Skeletal muscle tissue (tissue), 4 donors: ENCODE data around the gene RSPH1. TPM values are rescaled to one million over a fixed set of nuclear protein-coding genes. Genes with fewer than 3 reads are reported as not detected.

Experiments
- H3K27ac ChIP-seq: one replicate; pipeline ENCODE4 v1.7.0; 2013; ENCODE audit warnings: mild to moderate bottlenecking, low read depth, low read length, inconsistent platforms
- H3K27me3 ChIP-seq, 3 donors: one replicate each; pipeline ENCODE4 v1.7.0; 2013; ENCODE audit warnings: low read length in 3 of 3; ENCODE audit not compliant: control insufficient read depth in 3 of 3, insufficient read depth in 3 of 3
- H3K36me3 ChIP-seq, 3 donors: one replicate each; pipeline ENCODE4 v1.7.0; 2013; ENCODE audit warnings: low read length in 3 of 3; ENCODE audit not compliant: control insufficient read depth in 3 of 3, insufficient read depth in 3 of 3
- H3K4me1 ChIP-seq, 3 donors: one replicate each; pipeline ENCODE4 v1.7.0; 2013; ENCODE audit warnings: low read length in 3 of 3, mild to moderate bottlenecking in 3 of 3; ENCODE audit not compliant: control insufficient read depth in 3 of 3, insufficient read depth in 3 of 3
- H3K4me3 ChIP-seq, 3 donors: one replicate each; pipeline ENCODE4 v1.7.0; 2013; ENCODE audit warnings: low read length in 3 of 3
- H3K9ac ChIP-seq, 3 donors: one replicate each; pipeline ENCODE4 v1.7.0; 2013; ENCODE audit warnings: low read length in 3 of 3, mild to moderate bottlenecking in 3 of 3, moderate library complexity in 2 of 3, low read depth in 1 of 3
- H3K9me3 ChIP-seq, 3 donors: one replicate each; pipeline ENCODE4 v1.7.0; 2013; ENCODE audit warnings: low read length in 3 of 3; ENCODE audit not compliant: control insufficient read depth in 3 of 3
- total RNA-seq: library from RNA; depleted of rRNA; stranded (reverse); fragments of >200 nt; gene quantifications from one replicate; pipeline ENCODE4 v1.2.3, GENCODE V29; 2014
- donor health status: Osteomylitis.

RSPH1 gene
- total RNA-seq, 1 donor from 2014 or later = not detected

- H3K4me1 ChIP-seq = peaks cover 5 to 10% (median 9%) of the 10 kb centered on the region in 3 donors
- no peak overlapping the region for H3K9ac ChIP-seq
- no peak overlapping the region for H3K27ac ChIP-seq
- H3K4me3 ChIP-seq = no peak overlapping the region
- no peaks in the 10 kb centered on the region for H3K36me3 ChIP-seq
- H3K9me3 ChIP-seq = no peaks in the 10 kb centered on the region
- H3K27me3 ChIP-seq = no peaks in the 10 kb centered on the region
Observed at GRCh38 chr21:42469272-42469671, 26.8 kb downstream of the RSPH1 start.

DNA sequence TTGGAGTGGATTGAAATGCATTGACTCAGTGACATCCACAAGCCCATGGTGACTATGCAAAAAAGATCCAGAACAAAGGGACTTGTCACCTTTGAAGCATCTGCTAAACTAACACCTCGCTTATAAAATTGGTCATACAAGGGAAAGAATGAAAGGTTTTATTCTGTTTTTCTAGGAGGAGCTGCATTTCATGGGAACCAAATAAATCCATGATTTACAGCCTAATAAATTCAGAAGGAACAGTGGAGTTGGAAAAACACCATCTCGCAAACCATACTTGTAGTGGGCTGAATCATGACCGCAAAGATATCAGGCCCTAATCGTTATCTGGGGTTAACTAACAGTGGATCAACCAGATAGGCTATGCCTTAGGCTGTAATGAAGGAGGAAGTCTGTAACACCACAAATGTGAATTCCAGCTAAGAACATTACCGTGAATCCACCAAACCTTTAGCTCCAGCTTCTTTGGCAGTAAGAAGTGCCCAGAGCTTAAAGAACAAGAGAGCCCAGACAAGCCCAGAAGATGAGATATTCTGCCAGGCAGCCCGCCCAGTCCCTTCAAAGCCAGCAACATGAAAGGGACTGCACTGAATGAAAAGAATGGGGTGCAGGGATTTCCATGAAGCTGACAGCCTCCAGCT is 27.4 kb downstream of the RSPH1 start:
- Histone ChIP-seq H3K27ac (no peak overlapping the region), H3K27me3 (no peaks in the 10 kb centered on the region), H3K4me1 (peaks cover 5 to 10% (median 9%) of the 10 kb centered on the region in 3 donors), H3K4me3 (no peak overlapping the region), H3K9ac (no peak overlapping the region), H3K9me3 (no peaks in the 10 kb centered on the region), H3K36me3 (no peaks in the 10 kb centered on the region)

DNA sequence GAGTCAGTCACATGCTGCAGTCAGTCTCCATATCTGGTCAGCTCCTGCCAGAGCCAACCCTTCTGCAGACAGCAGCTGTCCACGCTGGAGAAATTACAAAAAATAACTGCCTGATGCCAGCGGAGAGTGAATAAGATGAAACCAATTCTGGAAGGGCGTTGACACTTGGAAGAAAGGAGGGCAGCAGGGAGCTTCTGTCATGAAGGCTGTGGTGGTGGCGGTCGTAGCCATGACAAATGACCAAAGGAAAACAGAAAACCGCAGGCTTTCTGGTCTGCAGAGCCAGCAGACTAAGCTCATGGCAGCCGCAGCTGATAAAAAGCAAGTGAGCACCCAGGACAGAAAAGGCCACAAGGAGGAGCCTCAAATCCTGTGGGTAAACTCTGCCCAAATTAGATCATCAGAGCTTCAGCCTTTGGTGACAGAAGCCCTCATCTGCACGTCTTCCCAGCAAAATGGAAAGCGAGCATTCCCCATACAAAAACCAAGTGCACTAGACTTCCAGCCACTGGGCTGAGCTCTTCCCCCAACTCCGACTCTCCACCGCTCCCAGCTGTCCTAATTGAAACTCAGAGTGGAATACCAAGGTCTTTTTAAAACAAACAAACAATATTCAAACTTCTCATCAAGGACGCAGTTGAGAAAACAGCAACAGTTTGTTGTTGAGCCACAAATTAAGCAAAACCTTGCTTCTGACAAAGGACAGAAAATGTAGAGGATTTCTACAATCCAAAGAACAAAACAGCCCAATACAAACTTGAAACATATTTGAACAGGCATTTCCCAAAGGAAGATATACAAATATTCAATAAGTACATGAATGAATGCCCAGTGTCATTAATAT is 28.7 kb downstream of the RSPH1 start:
- peak overlapping the region in 2 of 3 donors; percentile 3 to 60 for H3K9ac ChIP-seq
- no peaks in the 10 kb centered on the region for H3K36me3 ChIP-seq
- no peaks in the 10 kb centered on the region for H3K27me3 ChIP-seq
- H3K27ac ChIP-seq = peak overlapping the region; percentile 48
- H3K4me1 ChIP-seq = peaks cover 5 to 10% (median 9%) of the 10 kb centered on the region in 3 donors
- H3K9me3 ChIP-seq = no peaks in the 10 kb centered on the region
- peak overlapping the region; percentile 32 to 69 (median 59) for H3K4me3 ChIP-seq

DNA sequence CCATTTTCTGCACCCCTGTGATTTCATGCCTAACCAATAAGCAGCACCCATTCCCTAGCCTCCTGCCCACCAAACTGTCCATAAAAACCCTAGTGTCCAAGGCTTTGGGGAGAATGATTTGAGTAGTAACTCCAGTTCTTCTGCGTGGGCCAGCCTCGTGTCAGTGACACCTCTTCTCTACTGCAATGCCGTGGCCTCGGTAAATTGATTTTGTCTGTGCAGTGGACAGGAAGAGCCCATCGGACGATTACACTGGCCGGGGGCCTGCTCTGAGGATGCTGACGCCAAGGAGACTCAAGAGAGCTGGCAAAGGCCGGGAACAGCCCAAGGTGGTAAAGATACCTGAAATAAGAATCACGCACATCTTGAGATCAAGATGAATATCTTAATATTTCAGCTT is 29.3 kb downstream of the RSPH1 start:
- Histone ChIP-seq H3K27ac (peak overlapping the region; percentile 48), H3K36me3 (no peaks in the 10 kb centered on the region), H3K4me3 (peak overlapping the region; percentile 32 to 69 (median 59)), H3K4me1 (peaks cover 5 to 10% (median 9%) of the 10 kb centered on the region in 3 donors), H3K27me3 (no peaks in the 10 kb centered on the region), H3K9ac (peak overlapping the region; percentile 3 to 60 (median 40)), H3K9me3 (no peaks in the 10 kb centered on the region)

DNA sequence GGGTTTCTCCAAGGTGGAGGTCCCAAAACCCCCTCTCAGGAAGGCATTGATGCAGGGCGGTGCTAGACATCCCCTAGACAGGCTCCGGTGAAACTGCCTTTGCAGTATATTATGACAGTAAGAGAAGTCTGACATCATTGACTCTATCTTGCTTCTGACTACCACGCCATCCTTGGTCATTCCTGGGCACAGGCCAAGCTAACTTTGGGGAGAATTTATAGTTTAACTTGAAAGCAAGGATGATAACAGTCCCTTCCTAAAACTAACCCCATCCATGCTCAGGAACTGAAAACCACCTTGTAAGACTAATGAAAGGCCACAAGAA is 30.3 kb downstream of the RSPH1 start:
- H3K4me1 ChIP-seq = peaks cover 5 to 10% (median 9%) of the 10 kb centered on the region in 3 donors
- H3K4me3 ChIP-seq = no peak overlapping the region
- no peaks in the 10 kb centered on the region for H3K27me3 ChIP-seq
- H3K9me3 ChIP-seq = no peaks in the 10 kb centered on the region
- H3K36me3 ChIP-seq = no peaks in the 10 kb centered on the region
- H3K9ac ChIP-seq = no peak overlapping the region
- H3K27ac ChIP-seq = no peak overlapping the region

DNA sequence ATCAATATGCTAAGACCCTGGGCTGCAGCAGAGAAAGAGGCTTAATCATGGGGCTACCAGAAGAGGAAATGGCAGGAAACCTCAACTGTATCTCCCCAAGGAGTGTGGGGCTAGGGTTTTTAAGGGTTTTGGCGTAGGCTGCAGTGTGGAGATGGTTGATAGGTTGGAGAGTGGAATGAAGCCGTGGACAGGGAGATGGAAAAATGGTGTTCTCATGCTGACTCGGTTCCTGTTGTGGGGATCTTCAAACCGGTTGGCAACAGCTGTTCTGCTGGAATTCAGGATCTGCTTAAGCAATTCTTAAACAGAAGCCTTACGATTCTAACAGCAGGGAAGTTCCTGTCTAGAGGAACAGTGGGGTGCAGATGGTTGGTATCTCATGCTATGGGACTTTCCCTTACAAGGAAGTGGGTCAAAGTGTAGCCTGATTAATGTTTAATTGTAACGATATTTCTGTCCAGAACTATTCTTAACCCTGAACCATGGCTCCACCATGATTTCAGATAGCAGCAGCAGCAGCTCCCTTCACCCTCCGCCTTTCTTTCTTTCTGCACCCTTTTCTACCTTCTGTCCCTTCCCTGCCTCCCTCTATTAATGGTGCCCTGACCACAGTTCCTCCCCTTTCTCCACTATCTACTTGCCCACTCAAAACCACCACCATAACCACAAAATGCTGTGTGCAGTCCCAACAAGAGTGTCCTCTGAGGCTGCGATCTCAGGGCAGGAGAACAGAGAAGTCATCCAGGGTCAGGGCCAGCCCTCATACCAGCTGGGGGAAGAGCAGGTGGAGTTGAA is 30.8 kb downstream of the RSPH1 start:
- no peaks in the 10 kb centered on the region for H3K9me3 ChIP-seq
- H3K9ac ChIP-seq = no peak overlapping the region
- H3K36me3 ChIP-seq = no peaks in the 10 kb centered on the region
- no peak overlapping the region for H3K27ac ChIP-seq
- peaks cover 5 to 10% (median 9%) of the 10 kb centered on the region in 3 donors for H3K4me1 ChIP-seq
- H3K4me3 ChIP-seq = no peak overlapping the region
- H3K27me3 ChIP-seq = no peaks in the 10 kb centered on the region

- H3K27ac ChIP-seq = no peak overlapping the region
- no peaks in the 10 kb centered on the region for H3K36me3 ChIP-seq
- H3K4me3 ChIP-seq = no peak overlapping the region
- H3K4me1 ChIP-seq = peaks cover 5 to 10% (median 9%) of the 10 kb centered on the region in 3 donors
- H3K9ac ChIP-seq = no peak overlapping the region
- H3K27me3 ChIP-seq = no peaks in the 10 kb centered on the region
- H3K9me3 ChIP-seq = no peaks in the 10 kb centered on the region
Observed at GRCh38 chr21:42463861-42464515, 32.0 kb downstream of the RSPH1 start.

DNA sequence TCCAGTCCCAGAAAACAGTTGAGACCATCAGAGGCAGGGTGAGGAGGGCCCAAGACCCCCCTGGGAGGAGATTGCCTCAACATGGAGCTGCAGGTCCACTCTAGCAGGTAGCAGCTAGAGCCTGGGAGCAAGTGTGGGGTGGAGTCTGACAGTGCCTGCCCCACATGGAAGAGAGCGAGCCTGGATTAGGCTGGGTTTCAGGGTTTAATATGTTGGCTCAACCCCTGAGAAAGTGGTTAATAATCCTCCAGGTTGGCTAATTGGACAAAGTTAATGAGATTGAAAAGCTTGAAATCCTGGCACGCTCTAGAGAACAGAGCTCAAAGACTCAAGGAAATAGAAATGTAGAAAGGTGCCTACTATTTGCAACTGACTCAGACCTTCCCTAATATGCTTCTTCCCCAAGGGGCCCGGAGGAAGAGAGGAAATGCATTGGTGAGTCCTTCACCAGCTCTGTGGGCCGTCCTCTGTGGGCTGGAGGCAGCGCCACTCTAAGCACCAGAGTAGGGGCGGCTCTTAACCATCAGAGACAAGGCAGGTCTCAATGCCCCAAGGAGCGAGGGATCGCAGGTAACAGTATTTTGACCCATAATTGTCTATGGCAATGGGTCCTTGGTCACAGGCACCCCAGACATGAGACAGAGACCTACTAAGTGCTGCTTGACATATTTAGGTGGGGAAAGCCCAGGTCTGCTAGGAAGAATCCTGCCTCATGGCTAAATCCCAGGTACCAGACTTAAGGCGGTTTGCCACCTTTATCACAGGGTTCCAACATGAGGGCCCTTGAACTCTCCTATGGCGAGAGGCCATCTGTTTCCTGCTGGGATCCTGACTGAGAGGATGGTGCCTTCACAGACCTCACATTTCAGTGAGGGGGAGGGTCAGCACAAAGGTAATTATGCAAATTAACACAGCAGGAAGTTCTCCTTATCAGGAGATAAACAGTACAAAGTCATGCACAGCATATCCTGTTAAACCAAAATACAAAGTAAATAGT is 33.8 kb downstream of the RSPH1 start:
- Histone ChIP-seq H3K4me1 (peaks cover 5 to 7% (median 6%) of the 10 kb centered on the region in 3 donors), H3K36me3 (no peaks in the 10 kb centered on the region), H3K27me3 (no peaks in the 10 kb centered on the region), H3K9ac (no peak overlapping the region), H3K9me3 (no peaks in the 10 kb centered on the region), H3K4me3 (no peak overlapping the region), H3K27ac (no peak overlapping the region)

GRCh38 chr21:42461185-42461520 is 34.9 kb downstream of the RSPH1 start:
- H3K27ac ChIP-seq = no peak overlapping the region
- H3K9ac ChIP-seq = no peak overlapping the region
- H3K4me3 ChIP-seq = no peak overlapping the region
- H3K27me3 ChIP-seq = no peaks in the 10 kb centered on the region
- no peaks in the 10 kb centered on the region for H3K36me3 ChIP-seq
- H3K9me3 ChIP-seq = no peaks in the 10 kb centered on the region
- peaks cover 0 to 4% (median 0%) of the 10 kb centered on the region in 3 donors for H3K4me1 ChIP-seq
